Kidney tubule cell (primary cell): Measurements from ENCODE around the gene C12orf57.

Source experiments
- DNase-seq: peaks from one replicate; pipeline ENCODE4 v3.0.0-alpha.2; 2018; ENCODE audit warnings: low spot score

The C12orf57 gene

GRCh38 chr12:6953442-6954315 lies 9.9 kb downstream of the C12orf57 start:
- DNase-seq: no peak

- DNase-seq: no peak
These were observed 10.7 kb downstream of the C12orf57 start for GRCh38 chr12:6954316-6955107.

- DNase-seq: no peak
These were observed 11.5 kb downstream of the C12orf57 start for GRCh38 chr12:6955108-6956020.

- DNase-seq: no peak
These were observed 12.4 kb downstream of the C12orf57 start for GRCh38 chr12:6956021-6956727.

- DNase-seq: no peak
These were observed 13.4 kb downstream of the C12orf57 start for GRCh38 chr12:6957151-6957701.

GRCh38 chr12:6957741-6958608 lies 14.2 kb downstream of the C12orf57 start:
- no peak for DNase-seq

GRCh38 chr12:6958609-6959057 lies 14.8 kb downstream of the C12orf57 start:
- no peak for DNase-seq

GRCh38 chr12:6959058-6959804 lies 15.4 kb downstream of the C12orf57 start:
- no peak for DNase-seq

- no peak for DNase-seq
These were observed 16.2 kb downstream of the C12orf57 start for GRCh38 chr12:6959805-6960592.

GRCh38 chr12:6960593-6961277 lies 16.9 kb downstream of the C12orf57 start:
- DNase-seq: no peak

- DNase-seq: no peak
These were observed 17.5 kb downstream of the C12orf57 start for GRCh38 chr12:6961278-6961694.

- DNase-seq: peak; percentile 59
These were observed 18.0 kb downstream of the C12orf57 start for GRCh38 chr12:6961695-6962284.

GRCh38 chr12:6962285-6963015 lies 18.6 kb downstream of the C12orf57 start:
- no peak for DNase-seq

GRCh38 chr12:6963016-6963731 lies 19.4 kb downstream of the C12orf57 start:
- peak; percentile 59 for DNase-seq

- no peak for DNase-seq
These were observed 20.1 kb downstream of the C12orf57 start for GRCh38 chr12:6963791-6964413.
